MCF 10A (cell line): ENCODE results near the gene ICE1. TPM values are rescaled to one million over a fixed set of nuclear protein-coding genes. Genes with fewer than 3 reads are reported as not detected.
"Not testable (repeated sequence)": the region's sequence is repeated elsewhere in the genome, so short reads cannot be mapped to it uniquely, and the experiment has no call there.

Experiments used
- BruUV-seq: library from RNA; stranded (reverse); fragments of 400-500 nt; replicated peaks from 2 replicates; lab custom pipeline; 2021; lab: Mats Ljungman, UMichigan
- CTCF ChIA-PET: fragments of 300-600 bp; sonication (Branson Sonifier 250); formaldehyde crosslinking; extraction: SDS; loops from one replicate; lab custom pipeline; 2021; ENCODE audit warnings: antibody characterized with exemption, inconsistent platforms; lab: Yijun Ruan, JAX
- POLR2A ChIA-PET: fragments of 300-600, 350-650 bp; sonication (Branson Sonifier 250); formaldehyde crosslinking; extraction: SDS; loops from one replicate; lab custom pipeline; 2020; ENCODE audit warnings: antibody characterized with exemption, inconsistent platforms; lab: Yijun Ruan, JAX
- DNase-seq: peaks from one replicate; pipeline ENCODE4 v3.0.0-alpha.2; 2018; ENCODE audit not compliant: unreplicated experiment
- H3K27ac Mint-ChIP-seq: one replicate; pipeline ENCODE4 v1.8.0; 2022; ENCODE audit warnings: mild to moderate bottlenecking, low read depth, mixed read lengths; ENCODE audit not compliant: unreplicated experiment
- H3K27me3 Mint-ChIP-seq: one replicate; pipeline ENCODE4 v1.8.0; 2022; ENCODE audit warnings: mixed read lengths; ENCODE audit not compliant: insufficient read depth, unreplicated experiment
- H3K36me3 Mint-ChIP-seq: one replicate; pipeline ENCODE4 v1.8.0; 2022; ENCODE audit warnings: mild to moderate bottlenecking, moderate library complexity, mixed read lengths; ENCODE audit not compliant: insufficient read depth, unreplicated experiment
- H3K4me1 Mint-ChIP-seq: one replicate; pipeline ENCODE4 v1.8.0; 2022; ENCODE audit warnings: mixed read lengths; ENCODE audit not compliant: insufficient read depth, unreplicated experiment
- H3K4me3 Mint-ChIP-seq: one replicate; pipeline ENCODE4 v1.8.0; 2022; ENCODE audit warnings: mild to moderate bottlenecking, moderate library complexity, mixed read lengths; ENCODE audit not compliant: unreplicated experiment
- H3K9me3 Mint-ChIP-seq: one replicate; pipeline ENCODE4 v1.8.0; 2022; ENCODE audit warnings: mixed read lengths; ENCODE audit not compliant: unreplicated experiment
- CTCF ChIP-seq: fragments of 200-600 bp; IDR thresholded peaks from one replicate; pipeline ENCODE4 v1.8.0; 2022; ENCODE audit warnings: antibody characterized with exemption, mild to moderate bottlenecking; ENCODE audit not compliant: unreplicated experiment
- intact Hi-C: fragments of 100-400 bp; cut with micrococcal nuclease; formaldehyde crosslinking; loops from 2 replicates; pipeline ENCODE4 v1.14.1; 2022
- total RNA-seq: library from RNA; stranded (reverse); gene quantifications from 2 replicates; pipeline ENCODE4 v1.2.3, GENCODE V29; 2022

Gene ICE1
- total RNA-seq, 1 experiment from 2014 or later, result 28.4 TPM

GRCh38 chr5:5386329-5386728 lies 36.1 kb upstream of the ICE1 start:
- intact Hi-C loops, result no loop called here
- Mint-ChIP-seq H3K9me3 (no peaks in the 10 kb centered on the region), H3K4me3 (no peak overlapping the region), H3K4me1 (no peaks in the 10 kb centered on the region), H3K36me3 (no peaks in the 10 kb centered on the region), H3K27me3 (no peaks in the 10 kb centered on the region), H3K27ac (no peak overlapping the region)
- no peak for TF ChIP-seq CTCF
- no TSS peak for BruUV-seq
- POLR2A ChIA-PET, result no interaction called here
- DNase-seq, result no peak
- CTCF ChIA-PET, result interaction anchor here (0.8 kb wide), 1 partner anchor 9 kb away, joined by 3 read pairs; no protein-coding TSS in a partner anchor

- Mint-ChIP-seq H3K9me3 (no peaks in the 10 kb centered on the region), H3K36me3 (no peaks in the 10 kb centered on the region), H3K4me3 (no peak overlapping the region), H3K27me3 (no peaks in the 10 kb centered on the region), H3K4me1 (no peaks in the 10 kb centered on the region), H3K27ac (no peak overlapping the region)
- intact Hi-C loops, result no loop called here
- no peak for TF ChIP-seq CTCF
- ChIA-PET CTCF (interaction anchor here (0.6 kb wide), 2 partner anchors 9 to 42 kb away, joined by 3 read pairs; no protein-coding TSS in a partner anchor), POLR2A (no interaction called here)
- no TSS peak for BruUV-seq
- no peak for DNase-seq
These were observed 35.3 kb upstream of the ICE1 start for GRCh38 chr5:5387192-5387591.

GRCh38 chr5:5387777-5388176 lies 34.7 kb upstream of the ICE1 start:
- H3K4me3 Mint-ChIP-seq, result no peak overlapping the region
- intact Hi-C loops, result no loop called here
- H3K4me1 Mint-ChIP-seq, result no peaks in the 10 kb centered on the region
- no TSS peak for BruUV-seq
- POLR2A ChIA-PET, result no interaction called here
- DNase-seq, result no peak
- no peaks in the 10 kb centered on the region for H3K36me3 Mint-ChIP-seq
- H3K27ac Mint-ChIP-seq, result no peak overlapping the region
- no peak for TF ChIP-seq CTCF
- no peaks in the 10 kb centered on the region for H3K9me3 Mint-ChIP-seq
- CTCF ChIA-PET, result interaction anchor here (0.6 kb wide), 1 partner anchor 8 kb away, joined by 3 read pairs; no protein-coding TSS in a partner anchor
- no peaks in the 10 kb centered on the region for H3K27me3 Mint-ChIP-seq

GRCh38 chr5:5390121-5390869 lies 32.2 kb upstream of the ICE1 start:
- BruUV-seq, H3K9me3 Mint-ChIP-seq, H3K4me3 Mint-ChIP-seq, H3K36me3 Mint-ChIP-seq, DNase-seq, H3K4me1 Mint-ChIP-seq, POLR2A ChIA-PET, CTCF ChIA-PET, H3K27me3 Mint-ChIP-seq, intact Hi-C loops, H3K27ac Mint-ChIP-seq: not testable (repeated sequence)

- H3K4me1 Mint-ChIP-seq, DNase-seq, H3K4me3 Mint-ChIP-seq, BruUV-seq, intact Hi-C loops, H3K36me3 Mint-ChIP-seq, H3K9me3 Mint-ChIP-seq, H3K27ac Mint-ChIP-seq, H3K27me3 Mint-ChIP-seq, POLR2A ChIA-PET: not testable (repeated sequence)
- CTCF ChIA-PET, result interaction anchor here (0.6 to 1.5 kb wide), 2 partner anchors 243 to 248 kb away, joined by 3 to 5 read pairs; no protein-coding TSS in a partner anchor
These were observed 30.0 kb upstream of the ICE1 start for GRCh38 chr5:5392504-5392903.
